Breast epithelium (tissue), 3 donors: Measurements from ENCODE around the gene CHMP1A.

Experiments used
- POLR2A ChIP-seq: fragments of 450-650 bp; IDR thresholded peaks from one replicate; pipeline ENCODE4 v1.6.1; 2016; ENCODE audit warnings: antibody characterized with exemption, mild to moderate bottlenecking, moderate library complexity
- TF ChIP-seq, protein P1 (sequence below), 3 donors: fragments of 450-650 bp; IDR thresholded peaks; one replicate each; pipeline ENCODE4 v1.5.1; 2016 to 2017; ENCODE audit warnings: antibody characterized with exemption in 3 of 3, mild to moderate bottlenecking in 3 of 3, moderate library complexity in 3 of 3

DNA sequence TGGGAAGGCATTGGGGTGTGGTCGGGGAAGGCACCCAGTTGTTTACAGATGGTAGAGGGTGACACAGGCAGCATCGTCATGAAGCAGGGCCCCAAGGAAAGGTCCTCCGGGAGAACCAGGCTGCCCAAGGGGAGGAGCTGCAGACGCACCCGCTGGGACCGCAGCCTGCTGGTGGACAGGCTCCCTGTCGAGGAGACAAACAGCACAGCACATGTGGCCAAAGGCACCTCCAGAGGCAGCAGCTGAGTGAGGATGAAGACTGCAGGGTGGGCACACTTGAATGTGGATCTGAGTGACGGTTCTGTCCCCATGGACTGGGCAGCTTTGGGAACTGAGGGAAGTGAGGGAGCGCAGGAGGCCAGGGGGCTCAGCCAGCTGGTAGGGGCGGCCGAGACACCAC is 12.4 kb downstream of the CHMP1A start:
- TF ChIP-seq, protein P1, sequence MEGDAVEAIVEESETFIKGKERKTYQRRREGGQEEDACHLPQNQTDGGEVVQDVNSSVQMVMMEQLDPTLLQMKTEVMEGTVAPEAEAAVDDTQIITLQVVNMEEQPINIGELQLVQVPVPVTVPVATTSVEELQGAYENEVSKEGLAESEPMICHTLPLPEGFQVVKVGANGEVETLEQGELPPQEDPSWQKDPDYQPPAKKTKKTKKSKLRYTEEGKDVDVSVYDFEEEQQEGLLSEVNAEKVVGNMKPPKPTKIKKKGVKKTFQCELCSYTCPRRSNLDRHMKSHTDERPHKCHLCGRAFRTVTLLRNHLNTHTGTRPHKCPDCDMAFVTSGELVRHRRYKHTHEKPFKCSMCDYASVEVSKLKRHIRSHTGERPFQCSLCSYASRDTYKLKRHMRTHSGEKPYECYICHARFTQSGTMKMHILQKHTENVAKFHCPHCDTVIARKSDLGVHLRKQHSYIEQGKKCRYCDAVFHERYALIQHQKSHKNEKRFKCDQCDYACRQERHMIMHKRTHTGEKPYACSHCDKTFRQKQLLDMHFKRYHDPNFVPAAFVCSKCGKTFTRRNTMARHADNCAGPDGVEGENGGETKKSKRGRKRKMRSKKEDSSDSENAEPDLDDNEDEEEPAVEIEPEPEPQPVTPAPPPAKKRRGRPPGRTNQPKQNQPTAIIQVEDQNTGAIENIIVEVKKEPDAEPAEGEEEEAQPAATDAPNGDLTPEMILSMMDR (IDR thresholded peaks at IDR 0.05) = no peak
- no peak for TF ChIP-seq POLR2A
